Glutamatergic neuron (in vitro differentiated cells): ENCODE results near the gene VPS13D. TPM values are rescaled to one million over a fixed set of nuclear protein-coding genes. Genes with fewer than 3 reads are reported as not detected.

Experiments used
- DNase-seq: peaks from one replicate; pipeline ENCODE4 v3.0.0; 2022
- H3K27ac Mint-ChIP-seq: one replicate; pipeline ENCODE4 v1.8.0; 2020; ENCODE audit warnings: mild to moderate bottlenecking, mixed read lengths, inconsistent platforms; ENCODE audit not compliant: unreplicated experiment
- H3K27me3 Mint-ChIP-seq: one replicate; pipeline ENCODE4 v1.8.0; 2020; ENCODE audit warnings: mild to moderate bottlenecking, moderate library complexity, mixed read lengths, inconsistent platforms; ENCODE audit not compliant: unreplicated experiment
- H3K36me3 Mint-ChIP-seq: one replicate; pipeline ENCODE4 v1.8.0; 2020; ENCODE audit warnings: mild to moderate bottlenecking, mixed read lengths, inconsistent platforms; ENCODE audit not compliant: unreplicated experiment
- H3K4me1 Mint-ChIP-seq: one replicate; pipeline ENCODE4 v1.8.0; 2020; ENCODE audit warnings: mild to moderate bottlenecking, low read depth, mixed read lengths, inconsistent platforms; ENCODE audit not compliant: unreplicated experiment
- H3K4me3 Mint-ChIP-seq: one replicate; pipeline ENCODE4 v1.8.0; 2020; ENCODE audit warnings: mild to moderate bottlenecking, mixed read lengths, inconsistent platforms; ENCODE audit not compliant: unreplicated experiment
- H3K9me3 Mint-ChIP-seq: one replicate; pipeline ENCODE4 v1.8.0; 2020; ENCODE audit warnings: mild to moderate bottlenecking, moderate library complexity, mixed read lengths, inconsistent platforms; ENCODE audit not compliant: unreplicated experiment
- CTCF ChIP-seq: fragments of 200-600 bp; sonication (generic); IDR thresholded peaks from one replicate; pipeline ENCODE4 v1.5.0; 2021; ENCODE audit not compliant: partially characterized antibody, unreplicated experiment
- total RNA-seq: library from RNA; stranded (reverse); fragmentation: NEBNext Ultra II Directional; extraction: Animal tissue kit (Norgen Biotek cat#: 25700); gene quantifications from one replicate; pipeline ENCODE4 v1.2.1, GENCODE V29; 2021; ENCODE audit not compliant: unreplicated experiment

Gene VPS13D
- total RNA-seq, 1 donor from 2014 or later: 32.8 TPM

GRCh38 chr1:12275370-12275769 lies 45.5 kb downstream of the VPS13D start:
- no peaks in the 10 kb centered on the region for H3K27me3 Mint-ChIP-seq
- H3K27ac Mint-ChIP-seq: no peak overlapping the region
- H3K9me3 Mint-ChIP-seq: no peaks in the 10 kb centered on the region
- no peaks in the 10 kb centered on the region for H3K36me3 Mint-ChIP-seq
- H3K4me3 Mint-ChIP-seq: no peak overlapping the region
- DNase-seq: peak; percentile 72
- peaks cover 5% of the 10 kb centered on the region for H3K4me1 Mint-ChIP-seq
- peak; percentile 60 for TF ChIP-seq CTCF

DNA sequence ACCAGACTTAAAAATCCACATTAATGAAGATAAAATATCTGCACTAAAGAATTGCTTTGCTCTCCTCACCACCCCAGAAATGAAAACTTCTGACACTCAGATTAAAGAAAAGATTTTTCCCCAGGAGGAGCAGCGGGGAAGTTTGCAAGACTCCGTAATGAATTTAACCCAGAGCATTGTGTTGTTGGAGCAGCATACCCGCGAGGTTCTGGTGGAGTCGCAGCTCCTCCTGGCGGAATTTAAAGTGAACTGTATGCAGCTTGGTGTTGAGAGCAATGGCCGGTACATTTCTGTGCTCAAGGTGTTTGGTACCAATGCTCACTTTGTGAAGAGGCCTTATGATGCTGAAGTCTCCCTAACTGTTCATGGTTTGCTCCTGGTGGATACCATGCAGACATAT lies 46.4 kb downstream of the VPS13D start:
- no peak overlapping the region for H3K27ac Mint-ChIP-seq
- no peaks in the 10 kb centered on the region for H3K27me3 Mint-ChIP-seq
- no peak overlapping the region for H3K4me3 Mint-ChIP-seq
- H3K9me3 Mint-ChIP-seq: no peaks in the 10 kb centered on the region
- peak; percentile 71 for TF ChIP-seq CTCF
- H3K4me1 Mint-ChIP-seq: peaks cover 5% of the 10 kb centered on the region
- H3K36me3 Mint-ChIP-seq: no peaks in the 10 kb centered on the region
- peak; percentile 41 for DNase-seq

DNA sequence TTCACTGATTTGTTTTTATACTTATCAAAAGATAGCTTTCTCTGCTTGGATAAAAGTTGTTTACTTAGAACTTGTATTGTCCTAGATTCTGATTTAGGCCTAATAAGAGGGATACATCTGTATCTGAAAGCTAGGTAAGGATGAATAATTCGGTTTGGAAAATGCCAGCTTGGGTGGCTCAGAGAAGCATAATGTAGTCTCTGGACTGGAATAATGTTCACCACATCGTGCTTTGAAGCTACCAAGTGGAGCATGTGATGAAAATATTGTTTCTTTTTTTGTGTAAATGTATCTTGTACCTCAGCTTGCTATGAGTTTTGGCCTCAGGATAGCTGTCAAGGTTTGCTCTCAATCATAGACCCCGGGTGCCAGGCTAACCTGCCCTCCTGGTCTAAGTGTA lies 49.2 kb downstream of the VPS13D start:
- H3K27me3 Mint-ChIP-seq: no peaks in the 10 kb centered on the region
- H3K27ac Mint-ChIP-seq: no peak overlapping the region
- H3K9me3 Mint-ChIP-seq: no peaks in the 10 kb centered on the region
- H3K4me3 Mint-ChIP-seq: no peak overlapping the region
- no peaks in the 10 kb centered on the region for H3K36me3 Mint-ChIP-seq
- peaks cover 5% of the 10 kb centered on the region for H3K4me1 Mint-ChIP-seq
- no peak for TF ChIP-seq CTCF
- no peak for DNase-seq

GRCh38 chr1:12279728-12280464 lies 50.1 kb downstream of the VPS13D start:
- Mint-ChIP-seq H3K27ac (peak overlapping the region; percentile 33), H3K9me3 (no peaks in the 10 kb centered on the region), H3K4me1 (peaks cover 5% of the 10 kb centered on the region), H3K4me3 (no peak overlapping the region), H3K36me3 (no peaks in the 10 kb centered on the region), H3K27me3 (no peaks in the 10 kb centered on the region)
- no peak for TF ChIP-seq CTCF
- DNase-seq: no peak

GRCh38 chr1:12282142-12282541 lies 52.3 kb downstream of the VPS13D start:
- no peak for DNase-seq
- H3K4me3 Mint-ChIP-seq: no peak overlapping the region
- H3K9me3 Mint-ChIP-seq: no peaks in the 10 kb centered on the region
- H3K27ac Mint-ChIP-seq: no peak overlapping the region
- H3K4me1 Mint-ChIP-seq: peaks cover 5% of the 10 kb centered on the region
- no peaks in the 10 kb centered on the region for H3K27me3 Mint-ChIP-seq
- no peak for TF ChIP-seq CTCF
- H3K36me3 Mint-ChIP-seq: no peaks in the 10 kb centered on the region
